Tibial artery (tissue), 4 donors: ENCODE measurements around the gene PMS1.
"Not testable (repeated sequence)": the region's sequence is repeated elsewhere in the genome, so short reads cannot be mapped to it uniquely, and the experiment has no call there.

ENCODE experiments used
- DNase-seq, 2 donors: peaks; one replicate each; pipeline ENCODE4 v3.0.0-alpha.2; 2019
- H3K27ac ChIP-seq, 2 donors: fragments of 200-600 bp; sonication (generic) in 1 of 2; 1 replicate in 1 of 2; 2 replicates in 1 of 2; pipeline ENCODE4 v1.5.1; 2018 to 2019; ENCODE audit warnings: mild to moderate bottlenecking in 1 of 2
- H3K27me3 ChIP-seq, 2 donors: fragments of 200-600 bp; sonication (generic) in 1 of 2; one replicate each; pipeline versions ENCODE4 v1.5.1 to v1.6.0; 2016 to 2019
- H3K36me3 ChIP-seq, 3 donors: fragments of 200-600 bp; sonication (generic) in 2 of 3; one replicate each; pipeline ENCODE4 v1.5.1; 2016 to 2019; ENCODE audit warnings: mild to moderate bottlenecking in 2 of 3
- H3K4me1 ChIP-seq, 4 donors: fragments of 200-600 bp; sonication (generic) in 2 of 4; 1 replicate in 3 of 4; 2 replicates in 1 of 4; pipeline ENCODE4 v1.5.1; 2016 to 2019
- H3K4me3 ChIP-seq, 2 donors: fragments of 200-600 bp; sonication (generic) in 1 of 2; 1 replicate in 1 of 2; 2 replicates in 1 of 2; pipeline ENCODE4 v1.5.1; 2018 to 2019; ENCODE audit warnings: mild to moderate bottlenecking in 2 of 2
- H3K9me3 ChIP-seq, 3 donors: fragments of 200-600 bp; sonication (generic) in 1 of 3; one replicate each; pipeline ENCODE4 v1.5.1; 2016 to 2019
- CTCF ChIP-seq, 2 experiments: fragments of 200-600 bp in 1 of 2; fragments of 450-650 bp in 1 of 2; IDR thresholded peaks; one replicate each; pipeline ENCODE4 v1.5.1; 2017 to 2019; ENCODE audit warnings: antibody characterized with exemption in 2 of 2, mild to moderate bottlenecking in 1 of 2, moderate library complexity in 1 of 2
- intact Hi-C: fragments of 100-400 bp; cut with DNase I; formaldehyde crosslinking; loops from one replicate; pipeline ENCODE4 v1.15.0; 2023; ENCODE audit warnings: low total_unique reads

PMS1 gene

GRCh38 chr2:189830510-189830909, 46.3 kb downstream of the PMS1 start:
- H3K27me3 ChIP-seq, result no peaks in the 10 kb centered on the region
- no peaks in the 10 kb centered on the region for H3K9me3 ChIP-seq
- H3K4me1 ChIP-seq, result peaks cover 0 to 3% (median 0%) of the 10 kb centered on the region in 4 donors
- H3K36me3 ChIP-seq, result peaks cover 0 to 9% (median 0%) of the 10 kb centered on the region in 3 donors
- DNase-seq, result no peak
- no peak for TF ChIP-seq CTCF (IDR thresholded peaks at IDR 0.05)
- intact Hi-C loops, result no loop called here
- H3K27ac ChIP-seq, result no peak overlapping the region
- no peak overlapping the region for H3K4me3 ChIP-seq

GRCh38 chr2:189834059-189834458, 49.8 kb downstream of the PMS1 start:
- intact Hi-C loops, result no loop called here
- DNase-seq, result no peak
- no peak overlapping the region for H3K27ac ChIP-seq

GRCh38 chr2:189834642-189835041, 50.4 kb downstream of the PMS1 start:
- H3K9me3 ChIP-seq, H3K36me3 ChIP-seq, intact Hi-C loops, H3K4me3 ChIP-seq, H3K27ac ChIP-seq, H3K27me3 ChIP-seq, DNase-seq: not testable (repeated sequence)
- peaks cover 0 to 16% (median 2%) of the 10 kb centered on the region in 4 donors for H3K4me1 ChIP-seq

More at GRCh38 chr2:189834059-189834458, 49.8 kb downstream of the PMS1 start:
- H3K36me3 ChIP-seq, result peaks cover 0 to 4% (median 0%) of the 10 kb centered on the region in 3 donors
- H3K4me3 ChIP-seq, result no peak overlapping the region
- H3K27me3 ChIP-seq, result no peaks in the 10 kb centered on the region
- no peak for TF ChIP-seq CTCF (IDR thresholded peaks at IDR 0.05)
- no peaks in the 10 kb centered on the region for H3K9me3 ChIP-seq
- peaks cover 0 to 16% (median 2%) of the 10 kb centered on the region in 4 donors for H3K4me1 ChIP-seq

GRCh38 chr2:189835855-189836558, 51.8 kb downstream of the PMS1 start:
- TF ChIP-seq CTCF (IDR thresholded peaks at IDR 0.05), result no peak
- DNase-seq, result no peak
- H3K4me3 ChIP-seq, result no peak overlapping the region
- intact Hi-C loops, result no loop called here
- no peaks in the 10 kb centered on the region for H3K9me3 ChIP-seq
- H3K36me3 ChIP-seq, result no peaks in the 10 kb centered on the region
- H3K4me1 ChIP-seq, result peaks cover 0 to 16% (median 2%) of the 10 kb centered on the region in 4 donors
- no peaks in the 10 kb centered on the region for H3K27me3 ChIP-seq
- H3K27ac ChIP-seq, result no peak overlapping the region

- no peaks in the 10 kb centered on the region for H3K36me3 ChIP-seq
- H3K27me3 ChIP-seq, result no peaks in the 10 kb centered on the region
- no peak for DNase-seq
- H3K9me3 ChIP-seq, result no peaks in the 10 kb centered on the region
- H3K27ac ChIP-seq, result no peak overlapping the region
- TF ChIP-seq CTCF (IDR thresholded peaks at IDR 0.05), result no peak
- no peak overlapping the region for H3K4me3 ChIP-seq
- intact Hi-C loops, result no loop called here
- H3K4me1 ChIP-seq, result peaks cover 0 to 16% (median 2%) of the 10 kb centered on the region in 4 donors
These were observed 52.4 kb downstream of the PMS1 start for GRCh38 chr2:189836644-189837043.

- no peak overlapping the region for H3K4me3 ChIP-seq
- no peak for DNase-seq
- H3K27me3 ChIP-seq, result no peaks in the 10 kb centered on the region
- TF ChIP-seq CTCF (IDR thresholded peaks at IDR 0.05), result no peak
- H3K27ac ChIP-seq, result no peak overlapping the region
- no peaks in the 10 kb centered on the region for H3K36me3 ChIP-seq
- intact Hi-C loops, result no loop called here
- H3K4me1 ChIP-seq, result peaks cover 0 to 16% (median 2%) of the 10 kb centered on the region in 4 donors
- no peaks in the 10 kb centered on the region for H3K9me3 ChIP-seq
These were observed 53.1 kb downstream of the PMS1 start for GRCh38 chr2:189837326-189837725.
